Measurements from ENCODE around the gene ZSWIM3. TPM values are rescaled to one million over a fixed set of nuclear protein-coding genes. Genes with fewer than 3 reads are reported as not detected.

ZSWIM3 gene
- total RNA-seq, 3 donors from 2014 or later (not counting 1 experiment from before 2014, with no cell fraction given): 1.4 to 2.3 (median 1.5) TPM

DNA sequence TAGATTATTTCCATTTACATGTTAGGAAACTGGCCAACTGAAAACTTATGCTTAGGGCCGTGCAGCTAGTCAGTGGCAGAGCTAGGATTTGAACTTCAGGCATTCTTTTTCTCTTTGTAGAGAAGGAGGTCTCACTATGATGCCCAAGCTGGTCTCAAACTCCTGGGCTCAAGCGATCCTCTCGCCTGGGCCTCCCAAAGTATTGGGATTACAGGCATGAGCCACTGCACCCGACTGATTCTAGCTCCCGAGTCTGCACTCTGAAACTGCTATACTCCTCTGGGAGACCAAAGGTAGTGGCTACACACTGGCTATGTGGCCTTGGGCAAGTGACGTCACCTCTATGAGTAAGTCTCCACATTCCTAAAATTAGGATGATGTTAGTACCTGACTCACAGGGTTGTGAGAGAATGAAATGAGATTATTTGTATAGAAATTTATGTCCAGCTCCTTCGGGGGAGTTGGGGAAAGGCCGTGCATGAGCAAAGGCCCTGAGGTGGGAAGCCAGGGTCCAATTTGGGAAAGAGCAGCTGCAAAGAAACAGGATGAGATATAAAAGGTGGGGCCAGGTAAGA lies 48.2 kb downstream of the ZSWIM3 start:
- H3K27me3 ChIP-seq (ENCODE audit: control insufficient read depth, insufficient read depth, low read length): no peaks in the 10 kb centered on the region
- H3K4me3 ChIP-seq (ENCODE audit: low read length): no peak overlapping the region
- peaks cover 4% of the 10 kb centered on the region for H3K4me1 ChIP-seq (ENCODE audit: control insufficient read depth, insufficient read depth, low read length)
- no peak overlapping the region for H3K27ac ChIP-seq (ENCODE audit: low read length)
- no peaks in the 10 kb centered on the region for H3K9me3 Mint-ChIP-seq
- peaks cover 3% of the 10 kb centered on the region in 2 donors for H3K4me1 Mint-ChIP-seq
- H3K36me3 ChIP-seq (ENCODE audit: control insufficient read depth, insufficient read depth, low read length): no peaks in the 10 kb centered on the region
- no peaks in the 10 kb centered on the region for H3K9me3 ChIP-seq (ENCODE audit: control insufficient read depth, insufficient read depth, low read length)
- intact Hi-C loops (cut with micrococcal nuclease): no loop called here
- no peak overlapping the region for H3K4me3 Mint-ChIP-seq
- ATAC-seq (no peak), DNase-seq (no peak)
- H3K27ac Mint-ChIP-seq: no peak overlapping the region
- TF ChIP-seq, protein P1, sequence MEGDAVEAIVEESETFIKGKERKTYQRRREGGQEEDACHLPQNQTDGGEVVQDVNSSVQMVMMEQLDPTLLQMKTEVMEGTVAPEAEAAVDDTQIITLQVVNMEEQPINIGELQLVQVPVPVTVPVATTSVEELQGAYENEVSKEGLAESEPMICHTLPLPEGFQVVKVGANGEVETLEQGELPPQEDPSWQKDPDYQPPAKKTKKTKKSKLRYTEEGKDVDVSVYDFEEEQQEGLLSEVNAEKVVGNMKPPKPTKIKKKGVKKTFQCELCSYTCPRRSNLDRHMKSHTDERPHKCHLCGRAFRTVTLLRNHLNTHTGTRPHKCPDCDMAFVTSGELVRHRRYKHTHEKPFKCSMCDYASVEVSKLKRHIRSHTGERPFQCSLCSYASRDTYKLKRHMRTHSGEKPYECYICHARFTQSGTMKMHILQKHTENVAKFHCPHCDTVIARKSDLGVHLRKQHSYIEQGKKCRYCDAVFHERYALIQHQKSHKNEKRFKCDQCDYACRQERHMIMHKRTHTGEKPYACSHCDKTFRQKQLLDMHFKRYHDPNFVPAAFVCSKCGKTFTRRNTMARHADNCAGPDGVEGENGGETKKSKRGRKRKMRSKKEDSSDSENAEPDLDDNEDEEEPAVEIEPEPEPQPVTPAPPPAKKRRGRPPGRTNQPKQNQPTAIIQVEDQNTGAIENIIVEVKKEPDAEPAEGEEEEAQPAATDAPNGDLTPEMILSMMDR (IDR thresholded peaks at IDR 0.05): no peak
- WGBS (ENCODE audit: insufficient coverage): 93% methylated on average over 8 of the region's 8 CpGs
- no peaks in the 10 kb centered on the region for H3K27me3 Mint-ChIP-seq (ENCODE audit: low read depth in 2 of 2)
- no peaks in the 10 kb centered on the region for H3K36me3 Mint-ChIP-seq

DNA sequence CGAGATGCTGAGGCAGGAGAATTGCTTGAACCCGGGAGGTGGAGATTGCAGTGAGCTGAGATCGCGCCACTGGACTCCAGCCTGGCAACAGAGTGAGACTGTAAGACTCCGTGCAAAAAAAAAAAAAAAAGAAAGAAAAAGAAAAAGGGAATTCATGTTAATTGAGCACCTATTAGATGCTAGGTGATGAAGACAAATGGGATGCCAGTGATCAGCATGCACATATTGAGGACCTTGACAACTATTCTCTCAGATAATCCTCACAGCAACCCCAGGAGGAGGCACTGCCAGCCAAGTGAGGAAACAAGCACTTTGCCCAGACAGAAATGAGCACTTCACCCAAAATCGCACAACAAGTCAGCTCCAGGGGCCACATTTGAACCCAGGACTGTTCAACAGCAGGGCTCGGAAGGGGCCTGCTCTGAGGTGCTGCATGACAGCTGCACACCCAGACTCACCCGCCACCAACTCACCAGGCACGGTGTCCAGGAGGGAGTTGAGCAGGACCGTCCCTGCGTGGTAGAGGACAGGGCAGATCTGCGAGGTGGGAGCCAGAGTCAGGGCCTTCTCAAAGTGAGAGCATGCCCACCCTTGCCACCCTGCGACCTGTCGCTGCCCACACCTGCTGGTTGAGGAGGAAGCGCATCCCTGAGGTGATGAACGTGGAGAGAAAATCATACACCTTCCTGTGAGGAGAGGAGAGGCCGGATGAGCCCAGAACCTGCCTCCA lies 50.0 kb downstream of the ZSWIM3 start:
- Histone ChIP-seq H3K27me3 (ENCODE audit: control insufficient read depth, insufficient read depth, low read length) (peaks cover 6% of the 10 kb centered on the region), H3K4me1 (ENCODE audit: control insufficient read depth, insufficient read depth, low read length) (peaks cover 21% of the 10 kb centered on the region), H3K36me3 (ENCODE audit: control insufficient read depth, insufficient read depth, low read length) (no peaks in the 10 kb centered on the region), H3K27ac (ENCODE audit: low read length) (no peak overlapping the region), H3K9me3 (ENCODE audit: control insufficient read depth, insufficient read depth, low read length) (no peaks in the 10 kb centered on the region), H3K4me3 (ENCODE audit: low read length) (no peak overlapping the region)
- Mint-ChIP-seq H3K36me3 (no peaks in the 10 kb centered on the region), H3K4me1 (peaks cover 9 to 16% of the 10 kb centered on the region in 2 donors), H3K9me3 (no peaks in the 10 kb centered on the region), H3K27ac (no peak overlapping the region), H3K4me3 (no peak overlapping the region), H3K27me3 (ENCODE audit: low read depth in 2 of 2) (no peaks in the 10 kb centered on the region)
- DNase-seq: no peak
- TF ChIP-seq, protein P1 (IDR thresholded peaks at IDR 0.05): no peak
- ATAC-seq: no peak
- intact Hi-C loops (cut with micrococcal nuclease): no loop called here
- 96% methylated on average over 17 of the region's 17 CpGs for WGBS (ENCODE audit: insufficient coverage)

DNA sequence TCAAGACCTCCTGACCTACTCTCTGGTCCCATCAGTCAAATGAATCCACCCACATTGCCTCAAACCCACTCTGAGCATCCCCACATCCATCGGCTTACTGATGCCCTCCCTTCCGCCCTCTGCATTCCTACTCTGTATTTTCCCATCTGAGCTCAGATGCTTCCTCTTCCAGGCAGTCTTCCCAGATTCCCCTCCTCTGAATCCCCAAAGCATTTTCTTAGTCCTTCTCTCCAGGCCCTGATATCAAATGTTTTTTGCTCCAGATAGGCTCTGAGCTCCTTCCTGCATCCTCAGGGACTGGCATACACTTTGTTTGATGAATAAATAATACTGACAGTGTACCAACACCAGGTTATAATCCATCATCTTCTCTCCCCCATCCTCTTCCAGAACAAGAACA lies 50.7 kb downstream of the ZSWIM3 start:
- Mint-ChIP-seq H3K36me3 (no peaks in the 10 kb centered on the region), H3K27me3 (ENCODE audit: low read depth in 2 of 2) (no peaks in the 10 kb centered on the region), H3K4me1 (peaks cover 9 to 16% of the 10 kb centered on the region in 2 donors), H3K27ac (no peak overlapping the region), H3K9me3 (no peaks in the 10 kb centered on the region), H3K4me3 (no peak overlapping the region)
- TF ChIP-seq, protein P1 (IDR thresholded peaks at IDR 0.05): no peak
- intact Hi-C loops (cut with micrococcal nuclease): no loop called here
- Histone ChIP-seq H3K9me3 (ENCODE audit: control insufficient read depth, insufficient read depth, low read length) (no peaks in the 10 kb centered on the region), H3K27me3 (ENCODE audit: control insufficient read depth, insufficient read depth, low read length) (peaks cover 8% of the 10 kb centered on the region), H3K27ac (ENCODE audit: low read length) (no peak overlapping the region), H3K4me3 (ENCODE audit: low read length) (no peak overlapping the region), H3K4me1 (ENCODE audit: control insufficient read depth, insufficient read depth, low read length) (peaks cover 23% of the 10 kb centered on the region), H3K36me3 (ENCODE audit: control insufficient read depth, insufficient read depth, low read length) (no peaks in the 10 kb centered on the region)
- DNase-seq (no peak), ATAC-seq (no peak)
- 100% methylated on average over 2 of the region's 2 CpGs for WGBS (ENCODE audit: insufficient coverage)

Measured in natural killer cell (primary cell).